ENCODE results near the gene NELFB.

DNA sequence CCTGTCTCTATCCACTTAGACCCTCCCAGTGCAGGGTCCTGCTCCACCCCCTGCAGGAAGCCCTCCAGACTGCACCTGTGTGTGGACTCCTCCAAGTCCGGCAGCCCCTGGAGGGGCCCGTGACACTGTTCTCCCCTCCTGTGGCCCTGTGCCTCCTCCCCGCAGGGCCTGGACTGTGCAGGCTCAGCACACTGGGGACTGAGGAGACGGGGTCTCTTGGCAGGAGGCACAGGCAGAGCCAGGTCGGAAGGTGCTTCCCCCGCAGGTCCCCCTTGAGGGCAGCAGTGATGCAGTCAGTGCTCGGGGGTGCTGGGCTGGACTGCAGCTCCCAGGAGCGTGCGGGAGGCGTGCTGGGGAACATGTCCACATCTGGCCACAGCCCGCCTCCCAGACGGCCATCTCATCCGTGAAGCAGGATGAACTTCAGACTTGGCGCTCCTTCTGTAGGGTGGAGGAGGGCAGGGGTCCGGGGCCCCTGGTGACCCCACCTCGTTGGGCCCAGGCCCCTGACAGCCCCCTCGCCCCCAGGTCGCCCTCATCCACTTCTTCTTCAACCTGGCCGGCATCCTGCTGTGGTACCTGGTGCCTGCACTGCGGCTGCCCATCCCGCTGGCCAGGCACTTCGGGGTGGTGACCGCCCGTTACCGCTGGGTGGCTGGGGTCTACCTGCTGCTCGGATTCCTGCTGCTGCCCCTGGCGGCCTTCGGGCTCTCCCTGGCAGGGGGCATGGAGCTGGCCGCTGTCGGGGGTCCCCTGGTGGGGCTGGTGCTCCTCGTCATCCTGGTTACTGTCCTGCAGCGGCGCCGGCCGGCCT, 19.5 kb upstream of the NELFB start:
- TF ChIP-seq, protein P1, sequence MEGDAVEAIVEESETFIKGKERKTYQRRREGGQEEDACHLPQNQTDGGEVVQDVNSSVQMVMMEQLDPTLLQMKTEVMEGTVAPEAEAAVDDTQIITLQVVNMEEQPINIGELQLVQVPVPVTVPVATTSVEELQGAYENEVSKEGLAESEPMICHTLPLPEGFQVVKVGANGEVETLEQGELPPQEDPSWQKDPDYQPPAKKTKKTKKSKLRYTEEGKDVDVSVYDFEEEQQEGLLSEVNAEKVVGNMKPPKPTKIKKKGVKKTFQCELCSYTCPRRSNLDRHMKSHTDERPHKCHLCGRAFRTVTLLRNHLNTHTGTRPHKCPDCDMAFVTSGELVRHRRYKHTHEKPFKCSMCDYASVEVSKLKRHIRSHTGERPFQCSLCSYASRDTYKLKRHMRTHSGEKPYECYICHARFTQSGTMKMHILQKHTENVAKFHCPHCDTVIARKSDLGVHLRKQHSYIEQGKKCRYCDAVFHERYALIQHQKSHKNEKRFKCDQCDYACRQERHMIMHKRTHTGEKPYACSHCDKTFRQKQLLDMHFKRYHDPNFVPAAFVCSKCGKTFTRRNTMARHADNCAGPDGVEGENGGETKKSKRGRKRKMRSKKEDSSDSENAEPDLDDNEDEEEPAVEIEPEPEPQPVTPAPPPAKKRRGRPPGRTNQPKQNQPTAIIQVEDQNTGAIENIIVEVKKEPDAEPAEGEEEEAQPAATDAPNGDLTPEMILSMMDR (IDR thresholded peaks at IDR 0.05) = no peak
- no peak for TF ChIP-seq EZH2 (IDR thresholded peaks at IDR 0.05; ENCODE audit: borderline replicate concordance, insufficient read depth, low read depth, low read length, poor library complexity, severe bottlenecking)

Data from B cell (primary cell).